ENCODE measurements around the gene RABEPK. TPM values are rescaled to one million over a fixed set of nuclear protein-coding genes. Genes with fewer than 3 reads are reported as not detected.

Gene RABEPK
- total RNA-seq, 4 donors from 2014 or later: 11.9 to 20.7 (median 16.2) TPM

GRCh38 chr9:125268394-125269013, 68.2 kb downstream of the RABEPK start:
- TF ChIP-seq, protein P1, sequence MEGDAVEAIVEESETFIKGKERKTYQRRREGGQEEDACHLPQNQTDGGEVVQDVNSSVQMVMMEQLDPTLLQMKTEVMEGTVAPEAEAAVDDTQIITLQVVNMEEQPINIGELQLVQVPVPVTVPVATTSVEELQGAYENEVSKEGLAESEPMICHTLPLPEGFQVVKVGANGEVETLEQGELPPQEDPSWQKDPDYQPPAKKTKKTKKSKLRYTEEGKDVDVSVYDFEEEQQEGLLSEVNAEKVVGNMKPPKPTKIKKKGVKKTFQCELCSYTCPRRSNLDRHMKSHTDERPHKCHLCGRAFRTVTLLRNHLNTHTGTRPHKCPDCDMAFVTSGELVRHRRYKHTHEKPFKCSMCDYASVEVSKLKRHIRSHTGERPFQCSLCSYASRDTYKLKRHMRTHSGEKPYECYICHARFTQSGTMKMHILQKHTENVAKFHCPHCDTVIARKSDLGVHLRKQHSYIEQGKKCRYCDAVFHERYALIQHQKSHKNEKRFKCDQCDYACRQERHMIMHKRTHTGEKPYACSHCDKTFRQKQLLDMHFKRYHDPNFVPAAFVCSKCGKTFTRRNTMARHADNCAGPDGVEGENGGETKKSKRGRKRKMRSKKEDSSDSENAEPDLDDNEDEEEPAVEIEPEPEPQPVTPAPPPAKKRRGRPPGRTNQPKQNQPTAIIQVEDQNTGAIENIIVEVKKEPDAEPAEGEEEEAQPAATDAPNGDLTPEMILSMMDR (IDR thresholded peaks at IDR 0.05; ENCODE audit: low read depth): no peak

DNA sequence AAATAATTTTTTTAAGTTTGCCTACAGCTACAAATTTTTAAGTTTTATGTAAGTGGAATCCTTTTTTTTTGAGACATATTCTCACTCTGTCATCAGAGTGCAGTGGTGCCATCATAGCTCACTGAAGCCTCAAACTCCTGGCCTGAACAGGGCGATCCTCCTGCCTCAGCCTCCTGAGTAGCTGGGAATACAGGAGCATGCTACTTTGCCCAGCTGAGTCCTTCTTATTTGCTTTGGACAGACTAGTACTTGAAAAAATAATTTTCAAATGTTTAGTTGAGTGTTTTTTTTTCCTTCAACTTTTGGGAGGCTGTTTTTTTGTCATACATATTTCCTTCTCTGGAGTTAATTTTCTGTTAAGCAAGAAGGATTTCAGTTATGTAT, 68.7 kb downstream of the RABEPK start:
- TF ChIP-seq, protein P1 (IDR thresholded peaks at IDR 0.05; ENCODE audit: low read depth): no peak

DNA sequence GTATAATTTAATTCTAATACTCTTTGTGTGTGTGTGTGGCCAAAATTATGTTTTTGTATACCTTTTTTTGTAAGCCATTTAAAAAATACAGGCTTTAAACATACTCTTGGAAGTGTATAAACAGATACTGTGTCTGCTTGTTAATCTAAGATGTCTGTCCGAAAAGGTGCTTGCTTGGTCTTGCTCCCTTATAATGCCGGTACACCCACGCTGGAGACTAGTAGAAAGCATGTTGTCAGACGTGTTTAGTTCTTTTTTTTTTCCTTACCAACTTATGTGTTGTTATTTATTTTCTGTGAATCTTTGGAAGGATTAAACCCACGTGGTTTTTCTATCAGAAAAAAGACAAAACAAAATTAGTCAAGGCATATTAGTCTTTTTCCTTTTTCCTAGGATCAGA, 70.7 kb downstream of the RABEPK start:
- TF ChIP-seq, protein P1 (IDR thresholded peaks at IDR 0.05; ENCODE audit: low read depth): no peak

DNA sequence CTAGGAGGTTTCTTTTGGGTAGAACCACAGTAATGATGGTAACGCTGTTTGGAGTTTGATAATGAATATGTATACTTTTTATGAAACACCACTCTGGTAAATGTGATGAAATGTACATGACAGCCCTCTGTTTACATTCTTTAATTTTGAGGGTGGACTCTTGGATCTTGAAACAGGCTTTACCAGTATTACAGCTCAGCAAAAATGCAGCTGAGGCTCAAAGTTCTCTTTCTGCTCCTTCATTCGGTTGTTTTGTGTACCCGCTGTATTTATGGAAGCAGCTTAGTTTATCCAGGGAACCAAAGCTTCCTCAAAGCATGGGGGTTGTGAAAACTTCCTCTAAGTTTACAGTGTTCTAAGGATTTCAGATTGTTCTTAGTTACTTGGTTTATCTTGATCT, 72.4 kb downstream of the RABEPK start:
- TF ChIP-seq, protein P1 (IDR thresholded peaks at IDR 0.05; ENCODE audit: low read depth): no peak

DNA sequence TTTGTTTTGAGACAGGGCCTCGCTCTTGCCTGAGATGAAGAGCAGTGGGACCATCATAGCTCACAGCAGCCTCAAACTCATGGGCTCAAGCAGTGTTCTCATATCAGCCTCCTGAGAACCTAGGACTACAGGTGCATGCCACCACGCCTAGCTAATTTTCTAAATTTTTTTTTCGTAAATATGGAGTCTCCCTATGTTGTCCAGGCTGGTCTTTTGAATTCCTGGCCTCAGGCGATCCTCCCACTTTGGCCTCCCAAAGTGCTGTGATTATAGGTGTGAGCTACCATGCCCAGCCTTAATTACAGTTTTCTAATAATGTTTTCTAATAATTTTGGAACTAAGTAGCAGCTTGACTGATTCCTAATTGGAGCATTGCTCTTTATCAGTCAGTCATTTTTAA, 76.4 kb downstream of the RABEPK start:
- TF ChIP-seq, protein P1 (IDR thresholded peaks at IDR 0.05; ENCODE audit: low read depth): no peak

GRCh38 chr9:125277411-125277810, 77.1 kb downstream of the RABEPK start:
- TF ChIP-seq, protein P1 (IDR thresholded peaks at IDR 0.05; ENCODE audit: low read depth): no peak

GRCh38 chr9:125280945-125281344, 80.6 kb downstream of the RABEPK start:
- TF ChIP-seq, protein P1 (IDR thresholded peaks at IDR 0.05; ENCODE audit: low read depth): no peak

Small RNAs within 50 kb of the gene (small RNA-seq; reads per million reads assigned to genes)
- not detected for gene AL354710.1

Other genes with a start within 250 kb of the RABEPK start
- 10 to 100 TPM in 2 of 4 donors, 1 to 10 TPM in 2; 6.0 to 19.4 (median 10.1) TPM for gene SCAI, start 57.0 kb upstream of the RABEPK start, total RNA-seq
- 10 to 100 TPM; 32.2 to 59.8 (median 45.2) TPM for gene PPP6C, start 10.7 kb upstream of the RABEPK start, total RNA-seq
- gene HSPA5, start 40.8 kb downstream of the RABEPK start, total RNA-seq: 100 to 1,000 TPM in 2 of 4 donors, 10 to 100 TPM in 2; 50.3 to 147 (median 99.4) TPM
- gene GAPVD1, start 61.3 kb downstream of the RABEPK start, total RNA-seq: 10 to 100 TPM; 57.7 to 85.3 (median 62.9) TPM